Choroid plexus epithelial cell (primary cell): Measurements from ENCODE around the gene ALDH3B2.
"Not testable (repeated sequence)": the region's sequence is repeated elsewhere in the genome, so short reads cannot be mapped to it uniquely, and the experiment has no call there.

ENCODE experiments used
- DNase-seq: peaks from one replicate; pipeline ENCODE4 v3.0.0-alpha.2; 2010; ENCODE audit warnings: low read depth
- H3K4me3 ChIP-seq: 2 replicates; pipeline ENCODE4 v1.5.1; 2011; ENCODE audit warnings: low read depth, mild to moderate bottlenecking, control low read depth, low read length, moderate library complexity
- TF ChIP-seq, protein P1 (sequence below): conservative IDR thresholded peaks from 2 replicates; pipeline ENCODE4 v1.5.1; 2011; ENCODE audit warnings: low read depth, mild to moderate bottlenecking, control low read depth, inconsistent platforms, low read length, moderate library complexity

The ALDH3B2 gene

DNA sequence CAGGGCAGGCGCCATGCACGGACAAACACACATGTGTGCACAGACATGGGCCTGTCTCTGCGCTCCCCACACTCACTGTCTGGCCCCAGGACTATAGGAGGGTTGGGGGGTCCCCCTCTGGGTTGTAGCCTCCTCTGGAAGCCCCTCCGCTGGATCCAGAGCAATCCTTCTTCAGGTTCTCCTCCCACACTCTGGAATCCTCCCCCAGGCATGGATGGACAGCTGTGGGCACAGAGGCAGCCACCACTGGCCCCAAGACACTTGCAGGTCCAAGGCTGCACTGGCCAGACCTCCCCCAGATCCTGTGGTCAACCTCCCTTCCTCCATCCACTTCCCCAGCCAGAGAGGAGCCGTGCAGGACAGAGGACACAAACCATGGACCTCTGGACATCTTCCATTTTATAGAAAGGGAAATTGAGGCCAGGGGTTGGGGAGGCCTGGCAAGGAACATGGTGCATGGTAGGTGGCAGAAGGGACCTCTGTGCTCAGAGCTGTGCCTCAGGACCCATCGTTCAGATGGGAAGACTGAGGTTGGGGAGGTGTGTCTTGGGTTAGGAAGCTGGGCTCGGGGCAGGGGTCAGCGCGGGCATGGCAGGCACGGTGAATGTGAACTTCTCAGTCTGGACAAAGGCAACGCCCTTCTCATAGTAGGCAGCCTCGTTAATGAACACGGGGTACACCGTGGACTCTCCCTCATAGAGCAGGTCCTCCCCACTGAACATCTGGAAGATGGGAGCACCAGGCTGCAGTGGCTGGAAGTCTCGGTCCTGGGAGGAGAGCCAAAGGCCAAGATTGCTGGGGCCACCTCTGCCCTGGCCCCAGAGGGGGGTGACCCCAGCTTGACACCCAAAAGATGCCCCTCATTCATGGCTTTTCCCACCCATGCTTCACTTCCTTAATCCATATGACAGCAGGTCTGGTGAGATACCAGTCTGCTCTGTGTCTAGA lies 32.0 kb downstream of the ALDH3B2 start:
- DNase-seq: no peak
- TF ChIP-seq, protein P1, sequence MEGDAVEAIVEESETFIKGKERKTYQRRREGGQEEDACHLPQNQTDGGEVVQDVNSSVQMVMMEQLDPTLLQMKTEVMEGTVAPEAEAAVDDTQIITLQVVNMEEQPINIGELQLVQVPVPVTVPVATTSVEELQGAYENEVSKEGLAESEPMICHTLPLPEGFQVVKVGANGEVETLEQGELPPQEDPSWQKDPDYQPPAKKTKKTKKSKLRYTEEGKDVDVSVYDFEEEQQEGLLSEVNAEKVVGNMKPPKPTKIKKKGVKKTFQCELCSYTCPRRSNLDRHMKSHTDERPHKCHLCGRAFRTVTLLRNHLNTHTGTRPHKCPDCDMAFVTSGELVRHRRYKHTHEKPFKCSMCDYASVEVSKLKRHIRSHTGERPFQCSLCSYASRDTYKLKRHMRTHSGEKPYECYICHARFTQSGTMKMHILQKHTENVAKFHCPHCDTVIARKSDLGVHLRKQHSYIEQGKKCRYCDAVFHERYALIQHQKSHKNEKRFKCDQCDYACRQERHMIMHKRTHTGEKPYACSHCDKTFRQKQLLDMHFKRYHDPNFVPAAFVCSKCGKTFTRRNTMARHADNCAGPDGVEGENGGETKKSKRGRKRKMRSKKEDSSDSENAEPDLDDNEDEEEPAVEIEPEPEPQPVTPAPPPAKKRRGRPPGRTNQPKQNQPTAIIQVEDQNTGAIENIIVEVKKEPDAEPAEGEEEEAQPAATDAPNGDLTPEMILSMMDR: no peak
- no peak overlapping the region for H3K4me3 ChIP-seq

DNA sequence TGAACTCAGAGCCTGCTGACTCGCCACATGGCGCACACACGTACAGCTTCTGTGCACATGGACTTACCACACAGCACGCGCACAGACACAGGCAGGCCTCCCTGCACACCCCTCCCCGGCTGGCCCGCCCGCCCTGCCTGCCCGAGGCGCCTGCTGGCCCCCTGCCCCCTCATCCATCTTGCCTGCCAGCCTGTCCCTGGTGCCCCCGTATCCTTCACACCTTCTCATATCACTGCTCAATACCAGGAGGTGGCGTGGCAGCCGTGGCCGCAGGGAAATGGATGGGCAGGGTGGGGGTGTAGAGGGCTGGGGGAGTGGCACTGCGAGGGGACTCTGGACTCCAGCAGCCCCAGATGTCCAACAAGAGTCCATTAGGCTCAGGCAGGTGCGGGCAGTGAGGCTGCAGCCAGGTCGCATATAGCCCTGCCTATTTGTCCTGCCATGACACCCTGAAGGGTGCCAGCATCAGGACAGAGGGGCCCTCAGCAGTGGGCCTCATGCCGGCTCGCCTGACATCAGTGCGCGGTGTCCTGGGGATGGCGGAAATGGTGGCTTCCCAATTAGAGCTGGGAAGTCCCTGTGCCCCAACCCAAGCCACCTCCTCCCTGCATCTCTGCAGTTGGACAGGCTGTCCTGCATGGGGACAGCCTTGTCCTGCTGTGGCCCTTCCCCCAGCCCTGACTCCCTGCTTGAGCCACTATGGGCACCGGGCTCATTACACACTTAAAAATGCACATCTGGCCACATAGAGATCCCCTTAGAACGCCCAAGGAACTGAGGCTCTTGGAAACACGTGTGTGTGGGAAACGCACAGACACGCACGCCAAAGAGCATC lies 32.9 kb downstream of the ALDH3B2 start:
- TF ChIP-seq, protein P1: no peak
- no peak overlapping the region for H3K4me3 ChIP-seq
- no peak for DNase-seq

DNA sequence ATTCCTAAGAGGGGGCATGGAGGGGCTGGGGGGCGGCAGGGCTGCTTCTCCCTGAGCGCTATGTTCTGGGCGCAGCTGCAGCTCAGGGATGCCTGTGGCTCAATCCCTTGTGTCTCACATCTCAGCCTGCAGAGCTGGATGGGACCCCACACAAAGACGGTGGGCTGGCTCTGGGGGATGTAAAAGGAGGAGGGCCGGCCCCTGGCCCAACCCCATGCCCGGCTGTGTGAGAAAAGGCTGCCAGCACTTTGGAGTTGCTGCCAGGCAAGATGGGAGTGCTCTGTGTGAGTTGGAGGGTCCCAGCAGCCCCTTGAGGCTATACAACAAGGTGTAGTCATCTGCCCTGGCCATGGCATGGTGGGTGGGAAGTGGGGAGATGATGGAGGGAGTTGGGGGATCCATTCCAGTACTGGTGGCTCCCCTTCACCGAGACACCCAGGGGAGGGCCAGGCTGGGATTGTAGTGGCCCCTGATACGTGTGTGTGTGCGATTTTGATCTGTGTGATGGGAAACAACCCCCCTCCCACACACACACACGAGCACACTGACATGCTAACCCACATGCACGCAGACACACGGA lies 33.6 kb downstream of the ALDH3B2 start:
- no peak overlapping the region for H3K4me3 ChIP-seq
- TF ChIP-seq, protein P1: no peak
- DNase-seq: no peak

DNA sequence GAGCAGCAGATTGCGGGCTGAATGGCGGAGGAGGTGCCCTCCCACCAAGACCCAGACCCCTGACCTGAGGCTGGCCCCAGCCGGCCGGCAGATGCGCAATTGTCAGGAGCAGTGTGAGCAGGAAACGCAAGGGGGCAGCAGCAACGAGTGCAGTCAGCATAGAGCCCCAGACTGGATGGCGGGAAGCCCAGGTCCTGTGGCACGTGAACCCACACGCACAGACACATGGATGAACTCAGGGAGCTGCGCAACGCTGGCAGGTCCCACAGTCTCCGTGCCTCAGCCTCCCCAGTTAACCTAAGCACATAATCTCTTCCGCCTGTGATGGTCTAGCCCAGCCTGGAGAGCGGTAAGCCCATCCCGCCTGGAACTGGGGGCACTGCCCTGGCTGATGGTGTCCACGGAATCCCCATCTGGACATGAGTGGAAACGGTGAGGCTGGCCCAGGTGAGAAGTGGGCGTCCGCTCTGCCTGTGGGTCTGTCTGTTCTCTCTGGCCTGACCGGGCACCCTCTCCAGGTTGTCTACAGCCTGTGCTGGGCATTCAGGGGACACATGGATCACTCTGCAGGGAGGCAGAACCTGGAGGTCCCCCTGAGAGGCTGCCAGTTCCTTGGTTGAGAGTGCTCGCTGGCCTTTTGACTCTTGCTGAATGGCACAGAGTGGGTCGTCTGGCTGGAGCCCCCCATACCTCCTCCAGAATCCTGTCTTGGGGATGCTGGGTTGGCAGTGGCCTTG lies 34.2 kb downstream of the ALDH3B2 start:
- H3K4me3 ChIP-seq: no peak overlapping the region
- peak; percentile 65 for DNase-seq
- TF ChIP-seq, protein P1: peak; percentile 83

DNA sequence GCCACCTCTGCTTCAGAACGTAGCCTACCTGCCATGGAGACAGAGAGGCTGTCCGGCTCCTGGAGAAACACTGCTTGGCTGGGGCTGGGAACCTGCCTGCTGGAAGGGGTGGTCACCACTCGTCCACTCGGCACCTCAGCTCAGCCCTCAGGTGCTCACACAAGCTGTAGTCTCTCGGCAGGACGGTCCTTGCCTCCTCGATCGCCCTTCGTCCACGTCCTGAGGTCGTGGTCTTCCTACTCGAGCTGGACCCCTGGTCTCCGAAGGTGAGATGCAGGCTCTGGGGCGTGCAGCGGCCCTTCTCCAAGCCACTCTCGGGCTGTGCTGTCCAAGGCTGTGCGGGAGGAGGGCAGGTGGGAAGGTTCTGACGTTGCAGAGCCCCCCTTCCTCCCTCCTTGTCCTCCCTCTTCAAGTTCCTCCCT lies 35.0 kb downstream of the ALDH3B2 start, which contains the start of gene TBX10:
TBX10 (minus strand) TSS at position 326 of the 422 bp plus-strand sequence; CDS start at position 35, 291 bp downstream.
- TF ChIP-seq, protein P1: no peak
- no peak for DNase-seq
- H3K4me3 ChIP-seq: no peak within 1 kb of the TSS

DNA sequence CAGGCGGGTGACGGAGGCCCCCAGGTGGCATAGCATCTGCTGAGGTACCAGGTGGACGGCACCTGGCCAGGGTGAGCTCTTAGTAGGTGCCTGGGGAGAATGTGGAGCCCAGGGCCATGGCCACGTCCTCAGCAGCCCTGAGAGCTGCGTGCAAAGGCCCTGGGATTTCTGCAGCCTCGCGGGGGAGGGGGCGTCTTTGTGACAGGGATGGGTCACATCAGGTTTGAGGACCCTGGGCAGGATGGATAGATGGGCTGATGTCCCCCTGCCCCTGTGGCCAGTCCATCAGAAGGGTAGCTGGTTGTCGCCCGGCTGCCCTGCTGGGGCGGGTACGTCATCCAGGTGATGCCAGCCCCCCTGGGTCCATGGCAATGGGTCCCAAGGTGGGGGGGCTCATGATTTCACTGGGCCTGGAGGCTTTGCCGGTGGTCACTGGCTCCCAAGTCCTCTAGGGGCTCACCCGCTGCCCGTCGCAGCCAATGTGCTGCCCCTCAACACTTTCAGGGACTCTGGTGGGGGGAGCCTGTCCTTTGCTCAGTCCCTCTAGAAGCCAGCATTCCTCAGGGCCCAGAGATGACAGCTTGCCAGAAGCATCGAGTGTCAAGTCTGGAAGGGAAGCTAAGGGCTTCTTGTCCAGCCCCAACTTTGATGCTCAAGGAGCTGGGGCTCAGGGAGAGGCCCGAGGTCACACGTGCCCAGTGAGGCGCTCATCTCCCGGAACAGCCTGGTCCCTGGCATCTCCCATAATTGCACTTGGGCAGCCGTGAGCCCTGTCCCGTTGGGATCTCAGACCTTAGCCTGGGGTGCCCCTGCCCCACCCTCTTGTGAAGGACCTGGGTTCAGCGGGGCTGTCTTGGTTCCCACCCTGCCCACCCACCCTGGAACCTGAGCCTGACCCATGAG lies 35.6 kb downstream of the ALDH3B2 start:
- no peak overlapping the region for H3K4me3 ChIP-seq
- TF ChIP-seq, protein P1: no peak
- DNase-seq: no peak

DNA sequence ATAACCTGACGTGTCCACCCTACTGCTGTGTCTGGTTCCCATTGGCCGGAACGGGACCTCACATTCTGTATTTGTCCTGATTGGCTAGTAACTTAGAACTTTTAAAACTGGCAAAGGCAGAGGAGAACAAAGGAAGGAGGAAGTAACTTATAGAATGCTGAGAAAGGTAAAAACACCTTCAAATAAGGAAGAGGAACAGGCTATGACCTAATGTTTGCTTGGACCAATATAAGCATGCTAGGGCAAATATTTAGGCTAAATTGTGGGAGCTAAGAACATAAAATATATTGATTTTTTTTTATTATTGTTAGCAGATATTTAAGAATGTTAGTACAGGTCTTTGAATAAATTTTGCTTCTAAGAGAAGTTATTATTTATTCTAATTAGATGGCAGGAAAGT lies 37.0 kb downstream of the ALDH3B2 start:
- not testable (repeated sequence) for H3K4me3 ChIP-seq, DNase-seq
